GM19328 (cell line): ENCODE results near the gene ZFYVE28.

ENCODE experiments used
- ATAC-seq: cut with Tn5 transposase; IDR thresholded peaks from one replicate; pipeline ENCODE4 v1.9.1; 2021; ENCODE audit warnings: mild to moderate bottlenecking, moderate library complexity; ENCODE audit not compliant: unreplicated experiment

Gene ZFYVE28

GRCh38 chr4:2306773-2307410 is 111.6 kb downstream of the ZFYVE28 start:
- no peak for ATAC-seq

- ATAC-seq, result no peak
These were observed 112.5 kb downstream of the ZFYVE28 start for GRCh38 chr4:2305766-2306501.

GRCh38 chr4:2304877-2305561 is 113.4 kb downstream of the ZFYVE28 start:
- no peak for ATAC-seq

GRCh38 chr4:2304321-2304876 is 114.0 kb downstream of the ZFYVE28 start:
- no peak for ATAC-seq

DNA sequence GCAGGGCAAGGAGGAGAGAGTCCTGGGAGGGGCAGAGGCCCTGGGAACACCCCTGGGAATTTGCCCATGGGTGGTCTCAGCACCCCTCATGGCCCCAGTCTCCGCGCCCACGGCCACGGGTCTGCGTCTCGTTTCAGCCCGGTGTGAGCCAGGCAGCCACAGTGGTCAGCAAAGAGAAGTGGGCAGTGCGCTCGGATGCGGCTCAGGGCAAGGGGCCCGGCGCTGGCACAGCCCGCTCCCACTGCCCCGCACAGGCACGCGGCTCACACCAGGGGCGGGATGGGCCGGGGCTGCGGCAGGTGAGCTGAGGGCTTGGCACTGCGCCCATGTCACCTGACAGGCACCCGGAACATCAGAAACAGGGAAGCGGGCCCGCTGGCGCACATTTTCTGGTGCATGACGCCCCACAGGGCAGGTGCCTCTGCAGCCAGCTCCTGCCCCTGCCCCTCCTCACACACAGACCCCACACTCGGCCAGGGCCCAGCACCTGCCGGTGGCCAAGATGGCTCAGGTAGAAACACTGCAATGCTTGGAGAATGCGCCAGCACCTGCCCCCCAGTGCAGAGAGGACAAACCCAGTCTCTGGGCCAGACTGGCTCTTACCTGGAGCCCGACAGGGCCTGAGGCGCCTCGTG is 114.6 kb downstream of the ZFYVE28 start:
- no peak for ATAC-seq

DNA sequence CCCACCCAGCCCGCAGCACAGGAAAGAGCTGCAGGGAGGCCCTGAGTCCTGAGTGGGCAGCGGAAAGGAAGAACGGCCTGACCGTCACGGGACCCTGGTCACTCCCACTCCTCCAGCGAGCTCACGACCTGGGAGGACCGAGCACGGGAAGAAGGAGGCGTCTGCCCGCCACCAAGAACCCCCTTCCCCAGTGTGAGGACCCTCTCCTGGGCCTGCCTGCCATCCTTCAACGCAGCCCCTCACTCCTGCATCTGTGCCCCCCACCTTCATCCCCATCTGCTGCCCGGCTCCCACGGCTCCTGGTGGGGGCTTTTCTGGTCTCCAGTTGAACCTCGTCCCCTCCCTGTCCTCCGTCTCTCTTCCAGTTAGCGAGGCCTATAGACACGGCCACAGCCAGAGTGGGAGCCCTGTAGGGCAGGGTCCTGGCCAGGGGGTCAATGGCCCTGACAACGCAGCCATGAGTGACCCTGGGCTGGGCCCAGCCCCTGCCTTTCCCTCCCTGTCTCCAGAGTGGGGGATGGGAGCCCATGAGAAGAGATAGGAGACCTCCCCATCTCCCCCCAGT is 115.2 kb downstream of the ZFYVE28 start:
- no peak for ATAC-seq

- no peak for ATAC-seq
These were observed 115.9 kb downstream of the ZFYVE28 start for GRCh38 chr4:2302387-2303119.

- no peak for ATAC-seq
These were observed 116.6 kb downstream of the ZFYVE28 start for GRCh38 chr4:2301806-2302205.

DNA sequence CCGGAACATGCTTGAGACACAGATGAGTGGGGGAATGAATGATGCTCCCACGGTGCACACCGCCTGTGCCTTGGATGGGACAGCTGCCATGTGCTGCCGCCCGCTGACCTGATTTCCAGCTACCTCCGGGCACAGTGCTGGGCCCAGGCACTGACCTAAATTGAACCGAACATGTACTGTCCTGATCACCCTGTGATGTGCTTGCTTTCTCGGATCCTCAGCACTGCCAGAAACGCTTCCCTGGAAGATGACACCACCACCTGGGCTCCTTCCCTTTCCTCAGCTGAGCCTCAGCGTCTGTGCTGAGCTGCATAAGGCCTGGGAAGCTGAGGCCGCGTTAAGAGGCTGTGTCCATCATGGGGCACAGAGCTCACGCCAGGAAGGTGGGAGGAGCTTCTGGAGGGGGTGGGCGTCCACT is 117.2 kb downstream of the ZFYVE28 start:
- ATAC-seq, result no peak

DNA sequence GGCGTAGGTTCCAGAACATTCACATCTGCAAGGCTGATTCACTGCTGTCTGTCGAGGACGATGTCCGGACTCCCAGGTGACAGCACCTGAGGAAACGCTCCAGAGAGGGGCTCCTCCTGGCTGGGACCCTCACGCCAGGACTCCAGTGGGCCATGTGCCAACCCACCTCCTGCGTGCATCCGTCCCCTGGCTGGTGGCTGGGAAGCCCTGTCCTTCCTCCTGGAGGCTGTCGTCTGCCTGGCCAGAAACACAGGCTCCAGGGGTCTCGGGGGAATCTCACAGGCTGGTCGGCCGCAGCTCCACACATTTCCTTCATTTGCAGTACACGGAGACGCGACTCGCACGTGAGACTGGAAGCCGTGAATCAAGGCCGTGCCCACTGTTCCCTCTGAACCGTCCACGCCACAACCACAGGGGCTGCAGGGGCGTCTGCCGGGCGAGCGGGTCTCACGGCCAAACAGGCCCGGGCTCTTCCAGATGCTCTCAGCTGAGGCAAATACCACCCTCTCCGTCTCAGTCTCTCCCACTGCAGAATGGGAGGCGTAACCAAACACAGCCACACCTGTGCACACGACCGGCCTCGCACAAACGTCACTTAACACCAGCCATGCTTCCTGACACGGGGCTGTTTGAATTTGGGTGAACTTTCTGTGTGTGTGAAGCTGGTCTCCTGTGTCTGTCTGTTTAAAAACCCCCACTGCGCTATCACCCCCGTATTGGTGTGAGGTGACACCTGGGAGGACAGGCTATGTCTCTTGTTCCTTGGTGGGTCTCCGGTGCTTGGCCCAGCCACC is 117.8 kb downstream of the ZFYVE28 start:
- no peak for ATAC-seq

GRCh38 chr4:2299794-2300193 is 118.7 kb downstream of the ZFYVE28 start:
- ATAC-seq, result no peak

DNA sequence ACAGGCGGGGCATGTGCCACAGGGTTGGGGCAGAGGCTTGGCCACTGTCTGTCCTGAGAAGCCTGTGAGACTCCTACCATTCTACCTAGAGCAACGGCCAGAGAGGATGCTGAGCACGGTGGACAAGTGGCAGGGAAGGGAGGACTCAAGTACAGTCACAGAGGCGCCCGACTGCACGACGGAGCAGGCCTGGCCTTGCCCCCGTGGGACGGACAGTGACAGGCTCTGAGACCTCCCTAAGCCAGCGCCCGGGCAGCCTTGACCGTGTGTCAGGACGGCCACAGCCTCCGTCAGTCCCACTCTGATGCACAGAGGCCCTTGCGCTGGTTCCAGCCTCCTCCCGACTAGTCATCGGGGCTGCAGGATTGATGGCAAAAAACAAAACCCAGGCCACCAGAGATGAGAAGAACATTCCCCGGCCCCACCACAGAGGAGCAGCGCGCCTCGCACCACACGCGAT is 119.9 kb downstream of the ZFYVE28 start:
- no peak for ATAC-seq

DNA sequence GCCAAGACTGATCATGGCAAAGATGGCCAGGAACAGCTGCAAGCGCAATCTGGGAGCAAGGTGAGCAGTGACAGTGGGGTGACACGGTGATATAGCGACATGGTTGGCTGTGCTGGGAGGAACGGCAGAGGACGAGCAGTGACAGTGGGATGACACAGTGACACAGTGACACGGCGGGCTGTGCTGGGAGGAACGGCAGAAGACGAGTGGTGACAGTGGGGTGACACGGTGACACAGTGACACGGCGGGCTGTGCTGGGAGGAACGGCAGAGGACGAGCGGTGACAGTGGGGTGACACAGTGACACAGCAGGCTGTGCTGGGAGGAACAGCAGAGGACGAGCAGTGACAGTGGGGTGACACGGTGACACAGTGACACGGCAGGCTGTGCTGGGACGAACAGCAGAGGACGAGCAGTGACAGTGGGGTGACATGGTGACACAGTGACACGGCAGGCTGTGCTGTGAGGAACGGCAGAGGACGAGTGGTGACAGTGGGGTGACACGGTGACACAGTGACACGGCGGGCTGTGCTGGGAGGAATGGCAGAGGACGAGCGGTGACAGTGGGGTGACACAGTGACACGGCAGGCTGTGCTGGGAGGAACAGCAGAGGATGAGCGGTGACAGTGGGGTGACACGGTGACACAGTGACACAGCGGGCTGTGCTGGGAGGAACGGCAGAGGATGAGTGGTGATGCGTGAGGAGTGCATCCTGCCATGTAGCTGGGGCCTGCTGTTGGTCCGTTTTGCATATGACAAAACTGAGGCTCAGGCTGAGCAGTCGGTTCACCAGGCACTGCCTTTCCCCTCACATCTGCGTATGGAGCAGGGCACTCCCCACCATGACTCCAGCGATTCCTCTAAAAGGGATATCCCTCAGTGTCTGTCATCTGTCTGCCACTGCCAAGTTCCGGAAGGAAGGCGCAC is 120.6 kb downstream of the ZFYVE28 start:
- no peak for ATAC-seq

DNA sequence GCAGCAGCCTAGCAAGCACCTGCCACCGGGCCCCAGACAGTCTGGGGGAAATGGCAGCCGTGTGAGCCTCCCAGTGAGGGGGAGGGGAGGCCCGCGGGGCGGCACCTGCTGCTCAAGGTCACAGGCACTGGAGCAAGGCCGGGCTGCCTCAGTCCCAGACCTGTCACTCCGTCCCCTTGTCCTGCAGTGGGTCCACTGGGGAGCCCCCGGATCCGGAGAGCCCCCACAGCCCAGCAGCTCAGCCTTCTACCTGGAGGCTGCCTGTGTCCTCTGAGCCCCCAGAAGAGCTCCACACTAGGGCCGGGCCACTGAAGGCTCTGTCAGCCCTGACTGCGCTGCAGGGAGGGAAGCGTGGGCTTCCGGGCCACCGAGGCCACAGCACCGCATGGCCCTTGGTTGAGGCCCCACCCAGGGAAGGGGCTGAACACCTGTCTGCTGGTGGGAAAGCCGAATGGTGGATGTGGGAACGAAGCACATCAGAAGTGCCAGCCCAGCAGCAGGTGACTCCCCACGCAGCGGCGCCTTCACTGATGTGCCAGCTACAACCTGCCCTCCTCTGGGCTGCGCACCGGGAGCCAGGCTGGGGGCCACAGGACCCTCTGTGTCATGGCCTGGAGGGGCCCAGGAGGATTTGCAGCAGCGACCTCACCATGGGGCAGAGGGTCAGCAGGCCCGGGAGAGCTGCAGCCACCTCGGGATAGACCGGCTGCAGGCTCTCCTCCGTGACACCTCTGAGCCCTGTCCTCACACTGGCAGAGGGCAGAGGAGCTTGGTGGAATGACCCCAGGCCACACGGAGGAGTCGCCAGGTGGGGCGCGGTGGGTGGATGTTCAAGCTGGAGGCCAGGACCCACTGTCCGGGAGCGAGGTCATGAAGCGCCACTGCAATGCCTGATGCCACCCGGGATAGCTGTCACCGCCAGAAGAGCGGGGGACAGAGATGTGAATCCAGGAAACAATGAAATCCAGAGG is 121.5 kb downstream of the ZFYVE28 start:
- no peak for ATAC-seq

- ATAC-seq, result no peak
These were observed 122.5 kb downstream of the ZFYVE28 start for GRCh38 chr4:2295900-2296442.

- ATAC-seq, result no peak
These were observed 122.9 kb downstream of the ZFYVE28 start for GRCh38 chr4:2295500-2295899.

DNA sequence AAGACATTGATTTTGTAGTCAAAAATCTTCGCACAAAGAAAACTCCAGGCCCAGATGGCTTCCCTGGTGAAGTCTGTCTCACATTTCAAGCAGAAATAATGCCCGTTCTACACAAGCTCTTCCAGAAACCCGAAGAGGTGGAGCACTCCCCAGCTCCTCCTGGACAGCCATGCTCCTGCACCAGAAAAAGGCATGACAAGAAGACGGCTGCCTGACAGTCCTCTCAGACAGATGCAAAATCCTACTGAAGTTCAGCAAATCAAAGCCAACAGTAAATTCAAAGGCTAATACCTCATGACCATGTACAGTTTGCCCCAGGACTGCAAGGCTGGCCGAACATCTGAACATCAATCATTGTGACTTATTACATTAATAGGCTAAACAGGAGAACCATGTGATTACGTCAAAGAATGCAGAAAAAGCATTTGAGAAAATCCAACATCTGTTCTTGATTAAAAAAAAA is 125.8 kb downstream of the ZFYVE28 start:
- no peak for ATAC-seq
